Keratinocyte (primary cell): ENCODE measurements around the gene NSG2. TPM values are rescaled to one million over a fixed set of nuclear protein-coding genes. Genes with fewer than 3 reads are reported as not detected.

Experiments
- DNase-seq: peaks from one replicate; pipeline ENCODE4 v3.0.0-alpha.2; 2011; ENCODE audit warnings: low read depth, missing footprints, low spot score
- FAIRE-seq: peaks from 2 replicates; lab custom pipeline; 2011; peaks lifted over from hg19 to GRCh38; lab: Jason Lieb, UNC
- H2AFZ ChIP-seq: 2 replicates; pipeline ENCODE4 v1.6.0; 2012; ENCODE audit warnings: low read length, control low read depth, inconsistent platforms; ENCODE audit not compliant: control insufficient read depth
- H3K27ac ChIP-seq: 2 replicates; pipeline ENCODE4 v1.5.1; 2011; ENCODE audit warnings: low read length; ENCODE audit not compliant: control insufficient read depth, insufficient read depth
- H3K27me3 ChIP-seq: 3 replicates; pipeline ENCODE4 v1.6.0; 2011; ENCODE audit warnings: low read length; ENCODE audit not compliant: control insufficient read depth, insufficient read depth; ENCODE audit errors: extremely low read depth
- H3K36me3 ChIP-seq, 2 experiments: 2 replicates in 1 of 2; 3 replicates in 1 of 2; pipeline ENCODE4 v1.5.1; 2011; ENCODE audit warnings: low read length in 2 of 2, mild to moderate bottlenecking in 1 of 2; ENCODE audit not compliant: control insufficient read depth in 2 of 2, insufficient read depth in 2 of 2; ENCODE audit errors: extremely low read depth in 1 of 2
- H3K4me1 ChIP-seq: 3 replicates; pipeline ENCODE4 v1.5.1; 2011; ENCODE audit warnings: low read length; ENCODE audit not compliant: control insufficient read depth, insufficient read depth; ENCODE audit errors: extremely low read depth
- H3K4me2 ChIP-seq: 3 replicates; pipeline ENCODE4 v1.6.0; 2011; ENCODE audit warnings: low read depth, low read length; ENCODE audit not compliant: control insufficient read depth, insufficient read depth; ENCODE audit errors: extremely low read depth
- H3K4me3 ChIP-seq, 3 experiments: fragments of 200-600 bp in 1 of 3; sonication (generic) in 1 of 3; 2 replicates in 2 of 3; 3 replicates in 1 of 3; pipeline ENCODE4 v1.5.1; 2011 to 2016; ENCODE audit warnings: low read length in 3 of 3, mild to moderate bottlenecking in 3 of 3, control low read depth in 2 of 3, inconsistent platforms in 1 of 3, low read depth in 1 of 3, mixed read lengths in 1 of 3, mixed run types in 1 of 3, moderate library complexity in 1 of 3; ENCODE audit not compliant: control insufficient read depth in 2 of 3, insufficient read depth in 2 of 3; ENCODE audit errors: extremely low read depth in 1 of 3
- H3K79me2 ChIP-seq: 2 replicates; pipeline ENCODE4 v1.6.0; 2012; ENCODE audit warnings: low read length; ENCODE audit not compliant: control insufficient read depth, insufficient read depth
- H3K9ac ChIP-seq: 3 replicates; pipeline ENCODE4 v1.6.0; 2011; ENCODE audit warnings: low read length; ENCODE audit not compliant: control insufficient read depth, insufficient read depth; ENCODE audit errors: extremely low read depth
- H3K9me1 ChIP-seq: 3 replicates; pipeline ENCODE4 v1.6.0; 2011; ENCODE audit warnings: low read length; ENCODE audit not compliant: control insufficient read depth, insufficient read depth; ENCODE audit errors: extremely low read depth
- H3K9me3 ChIP-seq: 2 replicates; pipeline ENCODE4 v1.5.1; 2012; ENCODE audit warnings: low read depth, low read length; ENCODE audit not compliant: control insufficient read depth
- H4K20me1 ChIP-seq: 3 replicates; pipeline ENCODE4 v1.6.0; 2011; ENCODE audit warnings: low read length; ENCODE audit not compliant: control insufficient read depth, insufficient read depth; ENCODE audit errors: extremely low read depth
- CTCF ChIP-seq, 3 experiments: IDR thresholded peaks in 1 of 3; conservative IDR thresholded peaks in 1 of 3; optimal IDR thresholded peaks in 1 of 3; 2 replicates in 2 of 3; 3 replicates in 1 of 3; pipeline versions ENCODE3 to v1.5.1; 2011; ENCODE audit warnings: low read length in 3 of 3, mild to moderate bottlenecking in 3 of 3, moderate library complexity in 2 of 3, control low read depth in 1 of 3, inconsistent platforms in 1 of 3; ENCODE audit not compliant: insufficient read depth in 2 of 3; ENCODE audit errors: extremely low read depth in 1 of 3
- EZH2 ChIP-seq: IDR thresholded peaks from one replicate; pipeline ENCODE4 v1.6.1; 2012; ENCODE audit warnings: inconsistent platforms, mild to moderate bottlenecking, low read length, moderate library complexity
- dilution Hi-C: fragments of 300-500 bp; cut with MboI; formaldehyde crosslinking; loops from one replicate; pipeline ENCODE4 v1.7.0; 2020; ENCODE audit warnings: low sequenced_read_pairs; ENCODE audit not compliant: extremely low pct_ligation_motif_present
- polyA plus RNA-seq, 5 experiments: library from polyadenylated mRNA; depleted of rRNA in 3 of 5; stranded (reverse) in 3 of 5; stranded (forward) in 1 of 5; unstranded in 1 of 5; fragments of >200 nt; gene quantifications; 1 replicate in 1 of 5; 2 replicates in 3 of 5; 3 replicates in 1 of 5; pipeline versions ENCODE4 v1.2.1 to v1.2.3, GENCODE V29; 2011 to 2012; ENCODE audit warnings: missing spikeins in 2 of 5, low read depth in 1 of 5, low replicate concordance in 1 of 5

The NSG2 gene
- polyA plus RNA-seq, 1 donor (not counting 4 experiments of a cell fraction or from before 2014, with no cell fraction given): not detected

GRCh38 chr5:174073122-174073660 lies 27.7 kb downstream of the NSG2 start:
- no peaks in the 10 kb centered on the region for H3K79me2 ChIP-seq
- dilution Hi-C loops: no loop called here
- no peaks in the 10 kb centered on the region for H3K36me3 ChIP-seq
- H3K9me3 ChIP-seq: no peaks in the 10 kb centered on the region
- H3K4me2 ChIP-seq: no peak overlapping the region
- H3K4me3 ChIP-seq: no peak overlapping the region
- DNase-seq (no peak), FAIRE-seq (no peak)
- H3K27me3 ChIP-seq: no peaks in the 10 kb centered on the region
- TF ChIP-seq CTCF (optimal IDR thresholded peaks at IDR 0.05 in 1 of 3, IDR thresholded peaks at IDR 0.05 in 1 of 3, conservative IDR thresholded peaks at IDR 0.05 in 1 of 3; ENCODE audit: extremely low read depth in 1 of 3, insufficient read depth in 2 of 3, low read length in 3 of 3): no peak
- TF ChIP-seq EZH2: no peak
- H4K20me1 ChIP-seq: no peaks in the 10 kb centered on the region
- H3K9ac ChIP-seq: no peak overlapping the region
- H3K9me1 ChIP-seq: no peaks in the 10 kb centered on the region
- H3K27ac ChIP-seq: no peak overlapping the region
- H3K4me1 ChIP-seq: no peaks in the 10 kb centered on the region
- no peak overlapping the region for H2AFZ ChIP-seq

- Histone ChIP-seq H3K9me1 (no peaks in the 10 kb centered on the region), H3K9ac (no peak overlapping the region), H3K36me3 (no peaks in the 10 kb centered on the region), H3K4me1 (no peaks in the 10 kb centered on the region), H3K27ac (no peak overlapping the region), H4K20me1 (no peaks in the 10 kb centered on the region), H3K9me3 (no peaks in the 10 kb centered on the region), H3K4me2 (no peak overlapping the region), H2AFZ (no peak overlapping the region), H3K79me2 (no peaks in the 10 kb centered on the region), H3K4me3 (no peak overlapping the region), H3K27me3 (no peaks in the 10 kb centered on the region)
- TF ChIP-seq CTCF (optimal IDR thresholded peaks at IDR 0.05 in 1 of 3, IDR thresholded peaks at IDR 0.05 in 1 of 3, conservative IDR thresholded peaks at IDR 0.05 in 1 of 3; ENCODE audit: extremely low read depth in 1 of 3, insufficient read depth in 2 of 3, low read length in 3 of 3): no peak
- no peak for TF ChIP-seq EZH2
- dilution Hi-C loops: no loop called here
- DNase-seq: no peak
- no peak for FAIRE-seq
Observed at GRCh38 chr5:174074369-174074768, 28.9 kb downstream of the NSG2 start.
